GM19395 (cell line): Measurements from ENCODE around the gene UNC5A.

Experiments
- ATAC-seq: cut with Tn5 transposase; IDR thresholded peaks from one replicate; pipeline ENCODE4 v1.9.1; 2021; ENCODE audit warnings: mild to moderate bottlenecking, moderate library complexity; ENCODE audit not compliant: unreplicated experiment

UNC5A gene

DNA sequence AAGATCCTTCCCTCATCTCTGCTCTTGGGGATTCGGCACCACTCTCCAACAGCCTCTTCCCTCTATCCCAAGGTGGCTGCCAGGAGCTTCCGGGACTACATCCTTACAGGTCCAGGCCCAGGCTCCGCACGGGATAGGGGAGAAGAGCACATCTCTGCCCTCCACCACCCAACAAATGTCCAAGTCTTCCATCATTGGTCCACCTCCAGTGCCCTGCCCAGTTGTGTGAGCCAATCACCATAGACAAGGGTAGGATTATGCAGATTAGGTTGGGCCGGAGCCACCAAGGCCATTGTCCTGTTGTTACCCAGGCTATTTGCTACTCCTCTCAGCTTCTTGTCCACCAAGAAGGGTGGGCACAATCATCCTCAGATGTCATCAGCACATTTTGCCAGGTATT, 9.1 kb downstream of the UNC5A start:
- no peak for ATAC-seq

DNA sequence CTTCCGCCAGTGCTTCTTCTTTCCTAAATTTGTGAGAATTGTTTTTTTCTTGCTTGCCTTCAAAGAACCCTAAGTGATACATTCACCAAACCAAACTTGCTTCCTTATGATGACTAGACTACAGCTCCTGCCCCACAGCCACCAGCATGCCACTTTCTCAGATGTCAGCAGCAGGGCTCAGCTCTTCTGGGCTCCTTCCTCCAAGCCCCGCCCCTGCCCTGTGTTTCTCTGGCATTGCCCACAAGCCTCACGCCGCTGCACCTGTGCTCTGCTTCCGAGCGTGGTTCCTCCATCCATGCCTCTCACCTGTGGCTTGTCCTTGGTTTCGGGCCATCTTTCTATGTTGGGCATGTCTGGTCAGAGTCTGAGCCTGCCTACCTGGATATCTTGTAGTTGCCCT, 10.6 kb downstream of the UNC5A start:
- no peak for ATAC-seq

DNA sequence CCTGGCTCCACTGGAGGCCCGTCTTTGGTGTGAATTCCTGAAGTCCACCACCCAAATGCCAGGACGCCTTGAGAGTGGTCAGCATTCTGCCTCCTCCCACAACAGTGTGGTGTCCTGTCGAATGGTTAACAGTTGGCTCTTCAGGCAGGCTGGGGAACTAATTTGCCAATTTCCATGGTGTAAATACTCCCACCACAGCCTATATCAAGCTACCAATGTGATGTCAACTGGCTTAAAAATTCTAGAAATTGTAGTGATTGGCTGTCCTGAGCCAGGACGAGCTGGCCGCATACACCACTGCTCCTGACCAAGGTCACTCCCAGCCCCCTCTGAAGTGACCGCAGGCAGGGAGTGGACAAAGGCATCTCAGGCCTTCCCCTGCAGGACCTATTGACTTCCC, 11.1 kb downstream of the UNC5A start:
- ATAC-seq: no peak

DNA sequence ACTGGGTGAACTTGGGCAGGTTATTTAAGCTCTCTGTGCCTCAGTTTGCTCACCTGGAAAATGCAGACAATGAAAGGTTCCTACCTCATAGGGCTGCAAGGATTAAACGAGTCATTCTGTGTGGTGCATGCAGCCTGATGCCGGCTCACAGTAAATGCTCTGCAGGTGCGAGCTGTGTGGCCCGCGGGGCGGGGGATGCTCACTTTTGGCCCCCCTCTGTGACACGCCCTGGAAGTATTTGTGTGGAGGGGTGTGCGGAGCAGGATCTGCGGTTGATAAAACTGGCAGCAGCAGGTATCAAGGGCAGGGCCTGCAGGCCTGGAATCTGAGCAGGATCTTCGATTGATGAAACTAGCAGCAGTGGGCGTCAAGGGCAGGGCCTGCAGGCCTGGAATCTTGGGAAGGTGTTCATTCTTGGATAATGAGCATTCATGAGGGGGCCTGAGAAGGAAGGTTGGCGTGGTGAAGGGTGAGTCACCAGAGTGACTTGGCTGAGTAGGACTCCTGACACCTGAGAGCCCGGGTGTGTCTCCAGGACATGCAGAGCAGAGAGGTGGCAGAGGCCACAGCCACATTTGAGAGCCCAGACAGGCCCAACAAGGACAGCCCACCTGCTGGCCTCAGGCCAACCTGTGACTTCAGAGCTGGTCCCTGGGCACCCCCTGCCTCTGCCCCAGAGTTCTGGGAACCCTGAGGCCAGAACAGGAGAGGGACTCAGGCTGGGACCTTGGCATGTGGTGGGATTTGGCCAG, 11.9 kb downstream of the UNC5A start:
- ATAC-seq: no peak

DNA sequence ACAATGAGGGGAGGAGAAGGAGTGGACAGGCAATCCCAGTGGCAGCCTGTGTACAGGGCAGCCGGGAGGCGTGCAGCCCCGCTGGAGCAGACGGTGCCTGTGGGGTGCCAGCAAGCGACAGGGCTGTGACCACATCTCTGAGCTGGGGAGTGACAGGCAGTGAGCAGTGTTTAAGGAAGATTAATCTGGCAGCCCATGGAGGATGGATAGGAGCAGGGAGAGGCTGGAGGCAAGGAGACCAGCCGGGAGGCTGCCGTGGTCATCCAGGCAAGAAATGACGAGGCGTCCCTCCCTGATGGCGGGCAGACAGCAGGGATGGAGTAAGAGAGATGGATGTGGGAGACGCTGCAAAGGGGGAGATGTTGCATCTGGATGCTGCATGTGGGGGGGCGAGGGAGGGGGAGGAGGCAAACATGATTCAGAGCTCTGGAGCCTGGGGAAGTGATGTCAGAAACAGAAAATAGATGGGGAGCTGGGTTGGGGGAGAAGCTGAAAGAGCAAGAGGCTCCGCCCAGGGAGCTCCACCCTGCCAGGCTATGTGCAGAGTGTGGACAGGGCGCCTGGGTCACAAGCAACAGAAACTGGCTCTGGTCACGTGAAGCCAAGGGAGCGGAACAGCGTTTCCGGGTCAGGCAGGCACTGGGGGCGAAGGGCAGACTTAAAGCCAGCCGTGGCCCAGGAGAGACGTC, 12.6 kb downstream of the UNC5A start:
- ATAC-seq: no peak

DNA sequence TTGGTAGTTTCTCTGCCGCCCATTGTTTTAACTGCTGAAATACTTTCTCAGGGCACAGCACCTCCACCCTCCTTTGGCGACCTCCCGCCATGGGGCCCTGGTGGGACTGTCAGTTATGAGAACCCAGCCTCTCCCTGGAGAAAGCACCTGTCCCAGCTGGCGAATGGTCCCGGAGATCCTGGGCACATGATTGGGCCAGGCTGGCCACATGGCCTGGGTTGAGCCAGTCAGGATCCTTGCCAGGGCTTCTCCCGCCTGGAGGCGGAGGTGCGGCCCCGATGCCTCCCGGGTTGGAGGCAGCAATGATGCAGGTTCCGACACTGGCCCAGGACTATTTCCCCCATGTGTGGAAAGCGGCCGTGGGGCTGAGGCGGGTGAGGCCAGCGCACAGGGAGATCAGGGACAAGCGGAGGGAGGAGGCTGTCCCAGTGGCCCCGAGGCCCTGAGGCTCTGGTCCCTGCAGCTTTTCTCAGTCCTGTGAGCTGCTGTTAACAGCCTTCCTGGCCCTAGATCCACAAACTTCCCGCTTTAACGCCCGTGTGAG, 13.6 kb downstream of the UNC5A start:
- ATAC-seq: no peak

DNA sequence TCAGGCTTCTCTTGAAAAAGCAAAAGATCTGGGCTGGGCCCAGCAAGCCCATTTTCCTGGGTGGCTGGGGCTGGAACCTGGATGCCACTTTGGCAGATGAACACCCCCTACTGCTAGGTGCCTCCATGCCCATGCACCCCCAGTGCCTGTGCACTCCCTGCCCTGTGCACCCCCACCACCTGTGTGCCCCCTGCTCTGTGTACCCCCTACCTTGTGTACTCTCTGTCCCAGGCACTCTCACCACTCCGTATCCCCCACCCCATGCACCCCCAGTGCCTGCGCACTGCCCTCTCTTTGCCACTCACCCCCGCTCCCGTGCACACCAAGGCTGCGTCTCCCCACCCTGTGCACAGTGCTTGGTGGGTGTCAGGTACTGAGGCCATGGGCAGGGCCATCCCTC, 14.2 kb downstream of the UNC5A start:
- ATAC-seq: no peak

DNA sequence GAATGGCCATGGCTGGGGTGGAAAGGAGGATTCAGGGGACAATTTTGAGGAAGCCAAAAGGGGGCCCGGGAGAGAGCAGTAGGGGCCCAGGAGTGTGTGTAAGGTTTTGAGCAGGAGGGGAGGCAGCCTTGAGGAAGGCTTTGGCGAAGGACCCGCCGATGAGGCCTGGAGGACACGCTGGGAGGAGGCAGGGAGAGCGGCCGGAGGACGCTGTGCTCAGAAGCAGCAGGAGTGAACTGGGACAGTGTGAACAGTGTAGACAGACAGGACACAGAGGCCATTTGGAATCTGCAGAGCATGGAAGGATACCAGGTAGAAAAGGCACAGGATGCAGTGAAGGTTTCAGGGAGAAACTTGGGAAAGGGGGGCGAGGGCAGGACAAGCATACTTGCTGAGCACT, 14.9 kb downstream of the UNC5A start:
- no peak for ATAC-seq

DNA sequence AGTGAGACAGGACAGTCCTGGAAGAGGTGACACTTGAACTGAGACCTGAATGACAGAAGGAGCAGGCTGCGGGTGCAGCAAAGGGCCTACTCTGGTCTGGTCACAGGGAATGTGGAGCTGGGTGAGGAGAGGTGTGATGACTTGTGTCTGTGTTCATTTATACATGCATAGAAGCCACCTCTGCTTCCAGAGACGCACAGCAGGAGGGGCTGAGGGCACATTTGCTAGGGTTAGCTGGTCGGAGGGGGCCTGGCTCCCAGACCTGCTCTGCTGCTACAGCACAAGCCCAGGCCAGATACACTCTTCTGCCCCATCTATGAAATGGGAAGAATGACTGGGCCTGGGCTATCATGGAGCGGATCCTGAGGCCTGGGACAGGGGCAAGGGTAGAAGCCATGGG, 15.6 kb downstream of the UNC5A start:
- ATAC-seq: no peak

DNA sequence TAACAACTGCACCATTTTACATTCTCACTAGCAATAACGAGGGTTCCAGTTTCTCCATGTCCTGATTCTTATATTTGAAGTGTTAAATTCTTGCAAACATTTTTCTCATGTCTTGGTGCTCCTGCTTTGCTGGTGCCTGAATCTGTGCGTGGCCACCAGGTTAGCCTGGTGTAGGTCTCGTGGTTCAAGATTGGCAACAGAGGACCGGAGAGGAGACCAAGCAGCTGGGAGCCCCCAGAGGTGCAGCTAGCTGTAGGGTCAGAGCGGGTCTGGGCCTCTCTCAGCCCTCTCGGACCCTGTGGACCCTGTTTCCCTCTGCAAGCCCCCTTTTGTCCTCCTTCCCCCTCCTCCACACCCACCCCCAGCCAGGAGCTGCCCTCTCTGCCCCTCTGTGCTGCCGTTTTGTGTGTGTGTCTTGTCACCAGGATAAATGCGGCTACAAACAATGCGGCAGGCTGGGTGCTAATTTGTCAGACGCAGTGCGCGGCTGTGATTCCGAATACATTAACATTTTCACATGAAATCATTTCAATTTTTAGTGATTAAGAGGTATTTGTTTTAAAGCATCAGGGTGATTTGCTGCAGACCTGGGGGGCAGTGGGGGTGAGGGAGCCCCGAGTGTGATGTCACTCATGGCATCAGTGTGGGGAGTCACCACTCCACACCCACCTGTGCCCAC, 17.5 kb downstream of the UNC5A start:
- ATAC-seq: no peak

DNA sequence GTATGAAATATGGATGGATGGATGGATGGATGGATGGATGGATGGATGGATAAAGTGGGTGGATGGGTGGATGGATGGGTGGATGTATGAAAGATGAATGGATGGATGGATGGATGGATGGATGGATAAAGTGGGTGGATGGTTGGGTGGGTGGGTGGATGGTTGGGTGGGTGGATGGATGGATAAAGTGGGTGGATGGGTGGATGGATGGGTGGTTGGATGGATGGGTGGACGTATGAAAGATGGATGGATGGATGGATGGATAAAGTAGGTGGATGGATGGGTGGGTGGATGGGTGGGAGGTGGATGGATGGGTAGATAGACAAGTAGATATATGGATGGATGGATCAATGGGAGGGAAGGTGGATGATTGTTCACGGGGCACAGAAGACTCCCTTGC, 19.0 kb downstream of the UNC5A start:
- no peak for ATAC-seq

DNA sequence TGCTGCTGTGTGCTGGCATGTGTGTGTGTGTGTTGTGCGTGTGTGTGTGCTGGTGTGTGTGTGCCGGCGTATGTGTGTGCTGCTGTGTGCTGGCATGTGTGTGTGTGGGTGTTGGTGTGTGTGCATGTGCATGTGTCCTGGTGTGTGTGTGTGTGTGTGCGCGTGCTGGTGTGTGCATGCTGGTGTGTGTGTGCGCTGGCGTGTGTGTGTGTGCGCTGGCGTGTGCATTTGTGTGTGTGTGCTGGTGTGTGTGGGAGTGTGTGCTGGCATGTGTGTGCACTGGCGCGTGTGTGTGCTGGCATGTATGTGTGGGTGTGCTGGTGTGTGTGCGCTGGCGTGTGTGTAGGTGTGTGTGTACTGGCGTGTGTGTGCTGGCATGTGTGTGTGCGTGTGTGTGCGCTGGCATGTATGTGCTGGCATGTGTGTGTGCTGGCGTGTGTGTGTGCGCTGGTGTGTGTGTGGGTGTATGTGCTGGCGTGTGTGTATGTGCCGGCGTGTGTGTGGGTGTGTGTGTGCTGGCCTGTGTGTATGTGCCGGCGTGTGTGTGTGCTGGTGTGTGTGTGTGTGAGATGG, 20.1 kb downstream of the UNC5A start:
- ATAC-seq: no peak

DNA sequence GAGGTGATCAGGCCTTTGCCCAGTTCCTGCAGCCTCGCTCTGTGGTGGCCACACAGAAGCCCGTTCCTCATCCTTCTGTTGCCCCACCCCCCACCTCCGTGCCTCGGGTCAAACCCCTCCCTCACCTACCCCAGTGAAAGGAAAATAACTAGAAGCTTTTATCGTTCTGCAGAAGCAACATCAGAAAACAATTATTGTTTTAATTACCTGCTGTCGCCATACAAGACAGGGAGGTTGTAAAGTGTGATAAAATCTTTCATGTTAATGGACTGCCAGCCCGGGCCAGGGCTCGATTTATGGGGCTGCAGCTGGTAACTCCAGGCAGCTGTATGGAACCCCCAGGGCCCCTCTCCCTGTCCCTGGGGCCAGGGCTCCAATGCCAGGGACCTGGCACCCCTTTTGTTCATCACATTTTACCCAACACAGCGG, 20.6 kb downstream of the UNC5A start:
- no peak for ATAC-seq

DNA sequence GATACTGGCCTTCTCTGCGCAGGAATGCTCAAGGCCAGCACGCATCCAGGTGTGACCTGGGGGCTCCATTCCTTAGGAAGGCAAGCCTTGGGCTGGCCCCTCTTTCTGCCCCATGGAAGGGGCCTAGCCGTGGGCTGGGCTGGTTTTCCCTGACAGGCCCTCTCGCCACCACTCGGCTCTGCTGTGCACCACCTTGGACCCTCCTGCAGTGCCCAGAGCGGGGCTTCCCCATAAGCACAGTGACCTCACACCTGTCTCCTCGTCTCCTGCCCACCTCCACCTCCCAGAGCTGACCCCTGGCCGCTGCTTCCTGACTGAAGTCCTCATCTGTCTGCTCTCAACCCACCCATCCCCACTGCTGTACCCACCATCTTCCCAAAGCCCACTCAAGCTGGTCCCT, 21.1 kb downstream of the UNC5A start:
- no peak for ATAC-seq

DNA sequence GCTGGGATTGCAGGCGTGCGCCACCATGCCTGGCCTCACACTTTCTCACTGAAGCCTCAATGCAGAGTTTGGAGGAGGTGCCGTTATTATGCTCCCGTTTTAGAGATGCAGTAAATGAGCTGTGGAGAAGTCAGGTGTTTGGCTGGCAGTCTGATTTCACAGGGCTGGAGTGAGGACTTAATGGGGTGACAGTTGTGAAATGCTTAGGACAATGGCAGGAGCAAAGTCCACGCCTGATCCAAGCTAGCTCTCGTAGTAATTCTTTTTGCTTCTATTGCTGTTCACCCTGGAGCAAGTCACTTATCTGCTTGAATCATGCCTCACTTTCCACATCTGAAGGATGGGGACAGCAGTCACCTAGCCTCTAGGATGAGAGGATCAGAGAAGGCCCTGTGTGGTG, 21.8 kb downstream of the UNC5A start:
- no peak for ATAC-seq

DNA sequence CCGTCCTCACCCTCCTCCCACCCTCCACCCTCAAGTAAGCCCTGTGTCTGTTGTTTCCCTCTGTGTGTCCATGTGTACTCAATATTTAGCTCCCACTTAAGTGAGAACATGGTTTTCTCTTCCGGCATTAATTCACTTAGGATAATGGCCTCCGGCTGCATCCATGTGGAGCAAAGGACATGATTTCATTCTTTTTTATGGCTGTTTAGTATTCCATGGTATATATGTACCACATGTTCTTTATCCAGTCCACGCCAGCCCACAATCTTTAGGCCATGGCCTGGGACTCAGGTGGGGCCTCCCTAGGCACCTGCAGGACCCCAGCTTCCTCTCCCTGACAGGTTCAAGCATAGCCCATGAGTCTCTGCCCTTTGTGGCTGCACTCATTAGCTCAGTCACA, 22.9 kb downstream of the UNC5A start:
- no peak for ATAC-seq

DNA sequence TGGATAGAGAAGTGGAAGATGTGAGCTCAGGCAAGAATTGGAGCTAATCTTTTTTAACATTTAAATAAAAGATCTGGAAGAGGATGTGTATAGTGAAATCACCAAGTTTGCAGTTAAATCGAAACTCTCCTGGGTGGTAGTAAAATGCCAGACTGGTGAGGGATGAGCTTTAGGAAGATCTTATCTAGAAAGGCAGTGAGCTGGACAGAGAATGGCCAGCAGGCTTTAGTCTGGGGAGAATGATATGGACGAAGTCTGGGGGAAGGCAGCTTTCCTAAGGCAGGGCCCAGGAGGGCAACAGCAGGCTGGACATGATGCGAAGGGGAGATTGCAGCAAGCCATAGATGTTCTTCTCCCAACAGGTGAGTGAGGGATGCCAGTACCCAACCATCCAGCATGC, 25.6 kb downstream of the UNC5A start:
- ATAC-seq: no peak

DNA sequence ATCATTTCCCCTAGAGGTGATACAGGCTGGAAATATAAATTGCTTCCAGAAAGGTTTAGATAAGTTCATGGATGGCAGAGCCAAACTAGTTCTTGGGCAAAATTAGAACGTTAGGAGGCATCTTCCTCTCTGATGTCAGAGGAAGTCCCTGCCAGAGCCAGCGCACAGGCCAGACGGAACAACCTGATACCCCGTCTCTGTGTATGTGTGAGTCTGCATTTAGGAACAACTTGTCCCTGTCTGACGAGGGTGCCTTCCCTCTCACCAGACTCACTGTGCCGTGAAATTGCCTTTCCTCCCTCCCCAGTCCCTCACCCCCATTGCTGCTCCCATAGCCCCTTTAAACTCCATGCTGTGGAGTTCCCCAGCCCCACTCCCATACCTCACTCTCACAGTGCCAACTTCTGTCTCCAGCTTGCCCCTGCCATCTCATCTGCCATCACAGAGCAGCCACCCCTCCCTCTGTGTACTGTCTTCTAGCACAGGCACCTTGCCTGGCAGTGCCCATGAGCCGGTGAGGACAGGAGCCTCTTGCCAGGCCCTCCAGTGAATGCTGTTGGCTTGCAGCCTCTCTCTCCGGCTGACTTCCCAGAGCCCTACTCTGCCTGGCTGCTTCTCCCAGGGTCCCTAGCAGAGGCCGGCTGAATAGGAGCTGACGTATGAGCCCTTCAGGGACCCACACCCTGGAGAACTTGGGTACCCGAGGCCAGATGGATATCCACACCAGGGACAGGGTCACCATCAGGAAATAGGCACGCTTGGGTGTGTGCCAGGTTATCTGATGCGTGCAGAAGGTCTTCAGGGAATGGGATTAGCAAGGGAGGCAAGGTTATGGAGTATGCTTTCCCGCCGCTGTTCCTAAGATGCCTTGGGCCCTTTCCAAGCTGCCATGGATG, 26.7 kb downstream of the UNC5A start:
- ATAC-seq: no peak

DNA sequence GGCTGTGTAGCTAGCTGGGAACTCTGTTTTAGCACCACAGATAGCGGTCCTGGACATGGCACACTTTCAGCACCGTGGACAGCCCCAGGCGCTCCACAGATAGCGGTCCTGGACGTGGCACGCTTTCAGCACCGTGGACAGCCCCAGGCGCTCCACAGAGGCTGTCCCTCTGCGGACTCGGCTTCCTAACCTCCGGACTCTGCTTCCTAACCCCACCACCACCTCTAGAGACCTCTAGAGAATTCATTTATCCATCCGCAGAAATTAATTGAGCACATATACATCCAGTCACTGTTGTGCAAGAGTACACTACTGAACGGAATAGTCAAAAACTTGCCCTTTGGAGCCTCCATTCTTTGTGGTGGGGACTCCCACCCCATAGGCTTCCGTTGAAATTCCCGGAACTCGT, 27.4 kb downstream of the UNC5A start:
- ATAC-seq: no peak

DNA sequence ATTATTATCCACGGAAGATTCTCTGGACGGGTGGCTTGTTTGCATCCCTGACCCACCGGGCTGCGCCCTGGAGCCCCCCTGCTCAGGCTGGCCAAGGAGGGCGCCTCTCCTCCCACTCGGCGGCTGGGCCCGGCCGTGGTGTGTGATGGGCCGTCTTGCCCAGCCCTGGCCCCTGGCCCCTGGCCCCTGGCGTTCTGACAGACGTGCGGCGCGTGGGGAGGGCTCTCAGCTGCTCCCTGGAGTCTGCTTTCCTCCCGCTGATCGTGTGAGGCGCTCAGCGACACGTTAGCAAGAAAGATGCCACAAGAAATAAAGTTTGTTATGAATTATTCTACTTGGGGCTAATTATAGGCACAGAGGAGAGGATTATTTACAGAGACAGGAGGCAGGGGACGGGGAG, 33.3 kb downstream of the UNC5A start:
- ATAC-seq: no peak

DNA sequence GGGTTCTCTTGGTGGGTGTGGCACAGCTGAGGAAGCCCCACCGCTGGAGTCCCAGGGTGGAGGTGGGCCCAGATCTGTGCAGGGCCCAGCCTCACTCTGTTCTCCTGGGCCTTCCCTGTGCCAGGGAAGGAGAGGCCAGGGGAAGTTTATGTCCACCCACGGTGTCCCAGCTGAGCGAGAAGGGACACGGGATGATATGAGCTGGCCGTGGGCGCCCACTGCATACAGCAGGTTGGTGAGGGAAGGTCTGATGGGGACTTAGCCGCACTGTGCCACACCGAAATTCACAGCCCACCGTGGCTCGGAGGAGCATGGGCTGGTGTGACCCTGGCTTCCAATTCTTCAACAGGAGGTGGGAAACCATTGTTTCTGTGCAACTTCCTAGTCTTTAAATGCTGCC, 33.9 kb downstream of the UNC5A start:
- ATAC-seq: no peak
